COLO668 (cell line): Measurements from ENCODE around the gene SLC44A3.
"Not testable (repeated sequence)": the region's sequence is repeated elsewhere in the genome, so short reads cannot be mapped to it uniquely, and the experiment has no call there.

Experiments used
- DNase-seq: peaks from one replicate; lab custom pipeline; 2025; ENCODE audit not compliant: unreplicated experiment; lab: John Stamatoyannopoulos, UW

SLC44A3 gene

GRCh38 chr1:94832446-94832845 lies 12.3 kb downstream of the SLC44A3 start:
- no peak for DNase-seq

- no peak for DNase-seq
Measured at GRCh38 chr1:94832931-94833585, 12.9 kb downstream of the SLC44A3 start.

DNA sequence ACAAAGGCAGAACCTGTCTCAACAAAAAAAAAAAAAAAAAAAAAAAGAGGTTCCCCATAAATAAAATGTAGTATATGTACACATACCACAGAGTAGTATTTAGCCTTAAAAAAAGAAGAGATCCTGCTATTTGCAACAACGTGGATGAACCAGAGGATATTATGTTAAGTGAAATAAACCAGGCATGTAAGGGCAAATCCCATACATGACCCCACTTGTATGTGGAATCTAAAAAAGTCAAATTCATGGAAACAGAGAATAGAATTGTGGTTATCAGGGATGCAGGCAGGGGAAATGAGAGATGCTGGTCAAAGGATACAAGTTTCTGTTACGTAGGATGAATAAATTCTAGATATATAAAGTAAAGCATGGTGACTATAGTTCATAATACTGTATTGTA lies 16.7 kb downstream of the SLC44A3 start:
- DNase-seq, result no peak

DNA sequence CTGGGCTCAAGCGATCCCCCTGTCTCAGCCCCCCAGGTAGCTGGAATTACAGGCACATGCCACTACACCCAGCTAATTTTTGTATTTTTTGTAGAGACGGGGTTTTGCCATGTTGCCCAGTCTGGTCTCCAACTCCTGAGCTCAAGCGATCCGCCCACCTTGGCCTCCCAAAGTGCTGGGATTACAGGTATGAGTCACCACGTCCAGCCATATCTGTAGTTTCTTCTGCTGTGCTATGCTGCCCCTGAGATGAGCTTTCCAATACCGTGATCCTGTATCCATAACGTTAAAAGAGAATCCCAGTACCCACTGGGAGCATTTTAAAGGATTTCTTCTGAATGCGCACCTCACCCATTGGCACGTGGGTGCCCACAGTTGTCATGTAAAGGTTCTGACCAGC lies 20.2 kb downstream of the SLC44A3 start:
- DNase-seq, result not testable (repeated sequence)

GRCh38 chr1:94840808-94841207 lies 20.7 kb downstream of the SLC44A3 start:
- no peak for DNase-seq

DNA sequence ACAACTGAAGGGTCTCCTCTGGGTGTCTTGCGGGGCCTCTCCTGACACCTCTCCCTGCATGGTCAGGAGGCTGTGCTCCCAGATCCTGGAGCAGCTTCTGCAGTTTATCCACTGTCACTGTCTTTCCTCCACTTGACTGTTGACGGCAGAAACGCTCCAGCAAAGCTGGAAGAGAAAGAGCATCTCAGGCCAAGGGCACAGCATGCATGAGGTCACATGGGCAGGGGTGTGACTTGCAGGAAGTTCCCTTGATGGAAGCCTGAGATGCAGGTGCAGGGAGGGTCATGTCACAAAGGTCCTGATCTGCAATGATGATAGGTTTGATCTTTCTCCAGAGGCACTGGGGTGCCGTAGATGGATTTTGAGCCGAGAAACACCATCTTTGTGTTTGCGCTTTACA lies 23.3 kb downstream of the SLC44A3 start:
- DNase-seq, result no peak

DNA sequence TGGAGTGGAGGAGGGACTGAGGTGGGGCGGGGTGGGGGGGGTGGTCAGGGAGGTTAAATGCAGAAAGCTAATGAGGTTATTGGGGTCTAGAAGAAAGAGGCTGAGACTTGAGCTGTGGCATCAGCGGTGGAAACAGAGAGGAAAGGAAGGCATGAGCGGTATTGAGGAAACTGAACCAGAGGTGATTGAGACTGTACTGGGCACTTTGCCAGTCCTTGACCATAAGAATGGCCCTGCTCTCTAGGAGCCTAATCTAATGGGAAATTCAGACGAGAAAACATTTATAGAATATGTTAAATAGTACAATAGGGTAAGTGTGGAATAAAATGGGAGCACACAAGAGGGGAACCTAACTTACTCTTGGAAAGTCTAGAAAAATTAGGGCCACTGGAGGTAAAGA lies 23.7 kb downstream of the SLC44A3 start:
- no peak for DNase-seq

DNA sequence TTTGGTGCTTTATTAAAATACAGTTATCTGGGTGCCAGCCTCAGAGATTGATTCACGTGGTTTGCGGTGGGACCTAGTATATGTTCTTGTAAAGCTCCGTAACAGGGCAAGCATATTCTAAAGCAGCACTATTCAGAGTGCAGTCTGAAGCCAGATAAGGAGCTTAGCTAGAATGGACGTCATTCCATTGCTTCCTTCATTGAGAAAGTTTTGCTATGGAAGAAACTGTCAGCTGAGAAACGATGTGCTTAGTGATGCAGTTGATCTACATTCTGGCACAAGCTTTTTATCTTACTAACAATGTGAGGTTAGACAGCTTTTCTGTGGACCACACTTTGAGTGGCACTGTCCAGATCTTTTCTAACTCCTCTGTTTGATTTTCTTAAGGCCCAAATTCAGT lies 26.2 kb downstream of the SLC44A3 start:
- DNase-seq, result no peak

DNA sequence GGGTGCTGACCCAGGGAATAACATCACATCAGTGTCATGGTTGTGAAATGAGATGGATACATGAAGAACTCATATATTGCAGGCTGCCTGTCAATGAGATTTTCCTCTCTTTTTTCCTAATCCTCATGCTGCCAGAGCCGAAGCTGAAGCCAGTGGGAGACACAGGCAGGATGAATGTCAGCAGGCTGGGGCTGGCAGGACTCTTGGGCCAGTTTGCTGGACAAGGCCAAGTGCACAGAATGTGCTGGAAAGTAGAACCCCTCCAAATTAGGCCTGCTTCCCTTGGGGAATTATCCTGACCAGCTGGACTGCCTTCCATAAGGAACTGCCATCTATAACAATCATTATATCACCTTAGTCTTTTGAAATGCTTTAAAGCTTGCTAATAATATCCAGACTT lies 31.4 kb downstream of the SLC44A3 start:
- no peak for DNase-seq

GRCh38 chr1:94852788-94853187 lies 32.6 kb downstream of the SLC44A3 start:
- DNase-seq, result no peak

DNA sequence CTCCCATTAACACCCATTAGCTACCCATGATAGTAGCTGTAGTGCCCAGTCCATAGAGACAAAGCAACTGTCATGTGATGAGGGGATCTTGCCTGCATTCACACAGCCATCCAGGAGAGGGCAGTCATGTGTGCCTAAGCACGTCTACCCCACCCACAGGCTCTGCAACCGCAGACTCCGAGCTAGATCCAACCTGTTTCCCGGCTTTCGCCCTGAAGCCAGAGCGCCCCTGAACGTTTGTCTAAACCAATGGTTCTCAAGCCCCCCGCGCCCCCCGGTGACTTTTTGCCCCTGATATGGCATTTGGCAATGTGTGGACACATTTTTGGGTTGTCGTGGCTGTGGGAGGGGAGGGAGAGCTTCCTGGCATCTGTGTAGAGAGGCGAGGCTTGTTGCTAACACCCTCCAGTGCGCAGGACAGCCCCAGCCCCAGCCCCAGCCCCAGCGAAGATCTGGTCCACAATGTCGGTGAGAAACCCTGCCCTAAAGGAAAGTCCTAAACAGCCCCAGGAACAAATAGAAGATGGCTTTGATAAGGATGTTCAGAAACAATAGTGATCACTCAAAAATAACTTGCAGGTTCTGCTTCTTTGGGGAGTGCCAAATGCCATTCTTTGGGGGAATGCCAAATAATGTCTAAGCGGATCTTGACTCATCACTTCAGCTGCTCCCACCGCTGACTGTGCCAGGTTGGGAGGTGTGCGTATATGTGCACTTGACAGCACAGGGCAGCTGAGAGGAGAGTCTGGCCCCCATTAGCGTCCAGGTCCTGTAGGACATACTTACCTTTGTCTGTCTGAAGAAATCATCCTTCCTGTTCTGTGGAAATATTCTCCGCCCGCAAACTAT lies 34.5 kb downstream of the SLC44A3 start:
- peak; percentile 76 for DNase-seq

- no peak for DNase-seq
Measured at GRCh38 chr1:94855307-94855700, 35.1 kb downstream of the SLC44A3 start.

GRCh38 chr1:94856004-94856403 lies 35.8 kb downstream of the SLC44A3 start:
- no peak for DNase-seq

DNA sequence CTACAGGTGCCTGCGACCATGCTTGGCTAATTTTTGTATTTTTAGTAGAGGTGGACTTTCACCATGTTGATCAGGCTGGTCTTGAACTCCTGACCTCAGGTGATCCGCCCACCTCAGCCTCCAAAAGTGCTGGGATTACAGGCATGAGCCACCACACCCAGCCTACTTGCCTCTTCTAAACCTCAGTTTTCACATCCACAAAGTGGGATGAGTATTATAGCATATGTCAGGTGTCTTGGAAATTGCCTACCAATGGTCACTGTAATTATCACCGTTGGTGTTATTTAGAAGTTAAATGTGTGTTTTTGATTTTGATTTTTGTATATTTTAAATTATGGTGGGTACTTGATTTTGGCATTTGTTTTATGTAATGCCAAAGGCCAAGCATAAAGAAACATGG lies 36.7 kb downstream of the SLC44A3 start:
- DNase-seq, result no peak

- no peak for DNase-seq
Measured at GRCh38 chr1:94858276-94858675, 38.1 kb downstream of the SLC44A3 start.

DNA sequence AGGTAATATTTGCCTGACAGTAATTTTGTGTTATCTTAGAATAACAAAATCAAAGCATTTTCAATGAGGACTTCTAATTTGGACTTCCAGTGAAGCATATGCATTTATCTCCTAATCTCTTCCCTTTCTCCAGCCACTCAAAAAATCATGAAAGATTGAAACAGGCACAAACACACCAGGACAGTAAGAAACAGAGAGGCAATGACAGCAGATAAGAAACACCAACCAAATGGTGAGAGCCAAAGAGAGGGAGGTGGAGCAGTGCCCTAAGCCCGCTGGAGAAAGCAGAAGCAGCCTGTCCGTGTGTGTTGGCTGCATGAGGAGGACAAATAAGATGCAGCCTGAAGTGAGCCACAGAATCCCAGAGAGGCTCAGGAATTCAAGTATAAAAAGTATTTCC lies 39.0 kb downstream of the SLC44A3 start:
- no peak for DNase-seq

GRCh38 chr1:94862718-94863117 lies 42.6 kb downstream of the SLC44A3 start:
- DNase-seq, result no peak

DNA sequence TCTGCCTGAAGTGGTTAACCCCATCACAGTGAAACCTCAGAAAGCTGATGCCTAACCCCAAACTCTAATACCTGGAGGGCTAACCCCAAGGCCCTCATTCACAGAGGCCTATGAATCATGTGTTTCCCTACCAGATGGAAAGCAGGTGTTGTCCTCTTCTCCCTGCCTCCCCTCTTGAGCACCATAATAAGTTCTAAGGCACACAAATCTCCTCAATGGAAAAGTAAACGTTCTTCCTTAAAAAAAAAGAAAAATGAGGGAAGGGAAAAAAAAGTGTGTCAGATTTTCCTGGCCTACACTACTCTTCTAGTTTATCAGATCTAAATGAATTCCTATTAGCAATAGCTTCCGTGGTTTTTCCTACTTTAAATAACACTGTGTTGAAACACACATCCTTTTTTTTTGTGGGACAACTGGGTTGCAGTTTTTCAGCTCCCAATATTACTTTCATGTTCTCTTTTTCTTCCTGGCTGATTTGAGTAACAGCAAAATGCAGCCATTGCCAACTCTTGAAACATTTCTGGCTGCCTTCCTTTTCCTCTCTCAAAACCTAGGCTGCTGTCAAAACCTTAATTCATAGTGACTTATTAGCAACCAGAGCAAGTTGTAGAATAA lies 43.2 kb downstream of the SLC44A3 start:
- DNase-seq, result no peak

DNA sequence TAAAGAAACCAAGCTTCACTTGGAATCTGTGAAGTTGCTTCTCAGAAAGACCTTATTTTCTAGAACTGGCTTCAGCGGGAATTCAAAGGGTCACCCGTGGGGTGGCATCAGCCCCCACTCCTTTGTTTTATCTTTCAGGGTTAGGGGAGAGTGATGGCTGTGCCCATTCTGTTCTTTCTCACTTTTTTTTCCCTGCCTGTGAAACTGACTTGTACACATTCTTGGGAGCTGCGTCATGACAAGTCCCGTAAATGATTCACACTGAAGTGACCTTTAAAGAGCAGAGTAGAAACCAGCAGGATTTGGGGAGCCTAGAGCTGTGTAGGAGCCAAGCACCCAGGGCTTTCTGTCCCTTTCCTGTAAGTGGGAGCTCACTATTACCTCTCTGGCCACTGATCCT lies 43.8 kb downstream of the SLC44A3 start:
- no peak for DNase-seq

GRCh38 chr1:94864821-94865220 lies 44.7 kb downstream of the SLC44A3 start:
- DNase-seq, result no peak

GRCh38 chr1:94865360-94865759 lies 45.2 kb downstream of the SLC44A3 start:
- no peak for DNase-seq

GRCh38 chr1:94866164-94866807 lies 46.1 kb downstream of the SLC44A3 start:
- DNase-seq, result no peak
